Stimulated activated CD8-positive, alpha-beta memory T cell treated with anti-CD3 and anti-CD28 coated beads, Interleukin-4, amount 100 ng/mL, for 4 hours (primary cell): ENCODE data around the gene SPINK13.
"Not testable (repeated sequence)": the region's sequence is repeated elsewhere in the genome, so short reads cannot be mapped to it uniquely, and the experiment has no call there.

Experiments
- DNase-seq, 2 donors: peaks; one replicate each; pipeline ENCODE4 v3.0.0-alpha.2; 2020; ENCODE audit warnings: low read depth in 2 of 2, low spot score in 1 of 2

Gene SPINK13

GRCh38 chr5:148268566-148268965 lies at the start of gene SPINK13:
Gene SPINK13, plus strand, starts transcription at chr5:148268794. Its CDS starts 1,279 bp downstream, at chr5:148270073.
- DNase-seq, result no peak

GRCh38 chr5:148221508-148221907 lies 47.1 kb upstream of the SPINK13 start:
- DNase-seq, result no peak

- no peak for DNase-seq
These were observed 44.4 kb upstream of the SPINK13 start for GRCh38 chr5:148224117-148224742.

GRCh38 chr5:148228392-148228984 lies 40.1 kb upstream of the SPINK13 start:
- DNase-seq, result no peak

- no peak for DNase-seq
These were observed 38.8 kb upstream of the SPINK13 start for GRCh38 chr5:148229840-148230239.

GRCh38 chr5:148230240-148230639 lies 38.4 kb upstream of the SPINK13 start:
- DNase-seq, result no peak

GRCh38 chr5:148237785-148238417 lies 30.7 kb upstream of the SPINK13 start:
- DNase-seq, result no peak

GRCh38 chr5:148238418-148238794 lies 30.2 kb upstream of the SPINK13 start, which contains the start of gene MARCOL:
Gene MARCOL, plus strand, starts transcription at chr5:148238525. Its CDS starts 73 bp downstream, at chr5:148238598.
- no peak for DNase-seq

GRCh38 chr5:148248894-148249293 lies 19.7 kb upstream of the SPINK13 start:
- DNase-seq, result no peak

- no peak for DNase-seq
These were observed 13.1 kb upstream of the SPINK13 start for GRCh38 chr5:148255456-148255855.

GRCh38 chr5:148259288-148259687 lies 9.3 kb upstream of the SPINK13 start:
- DNase-seq, result no peak

- DNase-seq, result no peak
These were observed 7.4 kb upstream of the SPINK13 start for GRCh38 chr5:148261221-148261620.

GRCh38 chr5:148267962-148268361 lies 632 bp upstream of the SPINK13 start:
- DNase-seq, result no peak

- not testable (repeated sequence) for DNase-seq
These were observed 6.5 kb downstream of the SPINK13 start for GRCh38 chr5:148275129-148275528.

GRCh38 chr5:148280893-148281292 lies 12.3 kb downstream of the SPINK13 start:
- DNase-seq, result not testable (repeated sequence)

GRCh38 chr5:148281336-148281735 lies 12.7 kb downstream of the SPINK13 start:
- DNase-seq, result not testable (repeated sequence)

GRCh38 chr5:148290271-148291195 lies 21.9 kb downstream of the SPINK13 start:
- DNase-seq, result no peak

GRCh38 chr5:148297731-148298130 lies 29.1 kb downstream of the SPINK13 start:
- no peak for DNase-seq

GRCh38 chr5:148306446-148306845 lies 37.9 kb downstream of the SPINK13 start:
- DNase-seq, result no peak

GRCh38 chr5:148309019-148309418 lies 40.4 kb downstream of the SPINK13 start:
- DNase-seq, result no peak

GRCh38 chr5:148309746-148310145 lies 41.2 kb downstream of the SPINK13 start:
- no peak for DNase-seq
